ENCODE data around the gene MC1R.
A peak's percentile ranks its signal among the peaks of the same experiment; 100 is the strongest.

MC1R gene

DNA sequence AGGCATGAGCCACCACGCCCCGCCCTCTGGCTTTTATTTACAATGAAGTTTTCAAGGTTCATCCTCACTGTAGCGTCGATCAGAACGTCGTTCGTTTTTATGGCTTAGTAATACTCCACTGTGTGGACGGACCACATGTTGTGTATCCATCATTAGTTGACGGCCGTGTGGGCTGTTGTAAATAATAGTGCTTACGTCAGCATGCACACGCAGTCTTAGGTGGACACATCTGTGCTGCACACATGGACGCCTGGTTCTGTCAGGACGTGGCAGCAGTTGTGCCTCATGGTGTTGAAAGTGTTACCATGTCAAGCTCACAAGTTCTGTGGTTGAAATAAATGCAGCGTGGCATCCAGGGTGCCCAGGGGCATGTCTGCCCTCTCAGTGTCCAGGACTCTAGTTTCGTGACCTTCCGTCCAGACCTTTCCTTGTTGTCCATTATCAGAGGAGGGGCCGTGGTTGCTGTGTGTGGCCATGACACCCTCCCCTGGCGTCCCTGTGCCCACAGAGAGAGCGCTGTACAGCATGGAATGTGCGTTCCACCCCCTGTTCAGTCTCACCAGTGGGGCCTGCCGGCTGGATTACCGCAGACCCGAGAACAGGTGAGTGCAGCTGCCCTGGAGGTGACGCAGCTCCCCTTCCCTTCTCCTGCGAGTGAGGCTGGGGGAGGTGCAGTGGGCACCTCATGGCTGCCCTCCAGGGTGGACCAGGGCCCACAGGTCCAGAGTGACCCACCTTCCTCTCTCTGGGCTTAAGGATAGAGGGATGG, 23.0 kb upstream of the MC1R start:
- no peak for DNase-seq (ENCODE audit: low read depth in 2 of 2)

DNA sequence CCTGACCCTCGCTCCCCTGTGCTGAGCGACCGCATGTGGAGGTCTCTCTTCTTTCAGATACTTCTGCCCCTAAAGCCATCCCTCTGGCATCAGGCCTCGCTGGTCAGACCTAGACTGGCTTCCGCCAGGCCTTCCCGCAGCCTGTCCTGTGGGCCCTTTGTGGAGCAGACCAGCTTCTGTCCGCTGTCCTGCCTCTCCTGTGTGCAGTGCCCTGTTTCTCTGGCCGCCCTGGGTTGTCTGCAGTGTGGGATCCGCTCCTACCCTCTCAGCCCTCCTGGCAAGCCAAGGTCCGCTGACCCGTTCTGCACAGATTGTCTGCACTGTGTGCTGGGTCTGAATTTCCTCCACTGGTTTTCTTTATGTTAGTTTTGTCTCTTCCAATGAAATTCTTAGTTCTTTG, 21.5 kb upstream of the MC1R start:
- no peak for DNase-seq (ENCODE audit: low read depth in 2 of 2)

DNA sequence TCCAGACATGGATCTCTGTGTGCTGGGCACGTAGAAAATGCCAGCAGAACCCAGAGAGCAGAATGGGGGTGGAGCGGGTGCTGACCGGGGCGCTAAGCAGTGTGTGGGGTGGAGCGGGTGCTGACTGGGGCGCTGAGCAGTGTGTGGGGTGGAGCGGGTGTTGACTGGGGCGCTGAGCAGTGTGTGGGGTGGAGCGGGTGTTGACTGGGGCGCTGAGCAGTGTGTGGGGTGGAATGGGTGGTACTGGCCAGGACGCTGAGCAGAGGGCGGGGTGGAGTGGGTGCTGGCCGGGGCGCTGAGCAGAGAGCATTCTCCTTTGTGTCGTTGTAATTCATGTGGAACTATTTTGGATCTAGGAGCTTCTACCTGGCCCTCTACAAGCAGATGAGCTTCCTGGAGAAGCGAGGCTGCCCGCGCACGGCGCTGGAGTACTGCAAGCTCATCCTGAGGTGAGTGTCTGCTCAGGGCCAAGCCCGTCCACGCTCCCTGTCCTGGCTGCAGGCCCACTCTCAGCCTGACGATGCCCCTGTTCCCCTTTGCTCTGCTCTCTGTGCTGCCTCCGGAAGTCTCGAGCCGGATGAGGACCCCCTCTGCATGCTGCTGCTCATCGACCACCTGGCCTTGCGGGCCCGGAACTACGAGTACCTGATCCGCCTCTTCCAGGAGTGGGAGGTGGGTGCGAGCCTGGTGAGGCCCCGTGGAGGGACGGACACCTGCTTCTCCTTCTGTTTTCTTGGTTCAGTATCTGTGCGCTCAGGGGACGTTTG, 20.3 kb upstream of the MC1R start:
- DNase-seq (ENCODE audit: low read depth in 2 of 2) = no peak

DNA sequence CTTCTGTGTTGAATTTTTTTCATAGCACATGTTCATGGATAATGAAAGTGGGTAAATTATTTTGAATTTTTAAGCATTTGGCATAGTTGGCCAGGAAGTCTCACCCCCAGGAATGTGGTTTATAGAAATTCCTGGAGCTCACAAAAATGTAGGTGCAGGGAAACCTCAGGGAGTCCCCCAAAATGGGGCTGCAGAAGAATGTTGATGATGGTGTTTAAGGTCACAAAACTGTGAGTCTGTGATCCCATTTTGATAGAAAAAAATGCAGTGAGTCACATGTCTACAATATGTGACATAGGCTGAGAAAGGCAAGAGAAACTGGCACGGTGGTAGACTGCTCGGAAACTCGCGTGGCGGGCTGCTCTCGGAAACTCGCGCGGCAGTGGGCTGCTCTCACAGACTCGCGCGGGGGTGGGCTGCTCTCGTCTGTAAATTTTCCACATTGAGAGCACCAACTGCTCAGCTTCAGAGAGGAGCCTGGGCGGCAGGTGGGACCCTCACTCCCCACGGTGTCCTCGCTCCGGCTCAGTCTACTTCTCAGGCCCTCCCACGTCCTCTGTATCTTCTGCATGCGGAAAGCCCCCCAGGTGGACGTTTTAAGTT, 18.7 kb upstream of the MC1R start:
- DNase-seq (ENCODE audit: low read depth in 2 of 2) = no peak

DNA sequence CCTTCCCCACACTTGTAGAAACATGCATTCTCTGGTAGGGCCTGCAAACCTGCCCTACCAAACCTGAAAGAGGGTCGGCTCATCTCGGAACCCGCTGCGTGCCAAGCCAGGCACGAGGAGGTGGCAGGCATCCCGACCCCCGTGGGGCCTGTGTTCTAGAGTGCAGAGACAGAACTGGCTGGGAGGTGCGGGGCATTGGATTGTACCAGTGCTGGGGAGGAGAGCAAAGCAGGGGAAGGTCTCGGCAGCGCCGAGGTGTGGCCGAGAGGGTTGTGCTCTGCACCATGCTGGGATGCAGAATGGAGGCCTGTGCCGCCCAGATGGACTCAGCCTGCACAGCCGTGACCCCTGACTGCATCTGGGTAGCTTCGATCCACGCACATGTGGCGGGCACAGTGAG, 17.8 kb upstream of the MC1R start:
- DNase-seq (ENCODE audit: low read depth in 2 of 2) = no peak

DNA sequence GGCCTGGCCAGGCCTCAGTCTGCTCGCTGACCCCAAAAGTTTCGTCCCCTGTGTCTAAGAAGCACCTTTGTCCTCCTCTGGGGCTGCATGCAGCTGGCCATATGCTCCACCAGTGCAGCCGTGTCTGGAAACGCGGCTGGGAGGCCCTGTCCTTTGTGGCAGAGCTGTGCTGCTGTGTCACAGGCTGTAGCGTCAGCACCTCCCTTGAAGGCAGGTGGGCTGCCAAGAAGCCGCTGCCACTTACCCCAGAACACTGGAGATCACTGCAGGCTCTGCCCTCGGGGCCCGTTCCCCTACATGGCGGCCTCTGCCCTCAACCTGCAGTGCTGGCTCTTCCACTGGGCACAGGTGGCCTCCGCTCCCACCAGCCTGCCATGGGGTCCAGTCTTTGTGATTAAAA, 15.7 kb upstream of the MC1R start:
- DNase-seq (ENCODE audit: low read depth in 2 of 2) = no peak

DNA sequence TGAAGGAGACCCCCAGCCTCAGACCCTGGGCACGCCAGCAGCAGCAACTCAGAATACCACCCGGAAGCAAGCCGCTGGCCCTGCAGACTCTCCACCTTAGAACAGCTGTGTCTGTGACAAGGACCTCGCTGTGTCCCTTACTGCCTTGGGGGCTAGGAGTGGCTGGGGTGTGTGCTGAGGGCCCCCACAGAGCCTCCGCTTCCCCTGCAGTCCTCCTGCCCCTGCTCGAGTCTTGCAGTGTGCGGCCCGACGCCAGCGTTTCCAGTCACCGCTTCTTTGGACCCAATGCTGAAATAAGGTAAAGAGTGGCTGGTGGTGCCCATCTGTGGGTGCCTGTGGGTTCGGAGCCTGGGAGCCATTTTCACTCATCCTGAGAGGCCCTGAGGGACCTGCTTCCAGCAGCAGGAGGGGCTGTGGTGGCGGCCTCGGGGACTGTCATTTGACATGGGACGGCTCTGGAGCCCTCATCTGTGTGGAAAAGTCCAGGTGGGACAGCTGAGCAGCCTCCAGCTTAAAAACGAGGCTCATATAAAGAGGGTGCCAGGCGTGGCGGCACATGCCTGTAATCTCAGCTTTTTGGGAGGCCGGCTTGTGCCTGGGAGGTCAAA, 14.7 kb upstream of the MC1R start:
- DNase-seq (ENCODE audit: low read depth in 2 of 2) = no peak

DNA sequence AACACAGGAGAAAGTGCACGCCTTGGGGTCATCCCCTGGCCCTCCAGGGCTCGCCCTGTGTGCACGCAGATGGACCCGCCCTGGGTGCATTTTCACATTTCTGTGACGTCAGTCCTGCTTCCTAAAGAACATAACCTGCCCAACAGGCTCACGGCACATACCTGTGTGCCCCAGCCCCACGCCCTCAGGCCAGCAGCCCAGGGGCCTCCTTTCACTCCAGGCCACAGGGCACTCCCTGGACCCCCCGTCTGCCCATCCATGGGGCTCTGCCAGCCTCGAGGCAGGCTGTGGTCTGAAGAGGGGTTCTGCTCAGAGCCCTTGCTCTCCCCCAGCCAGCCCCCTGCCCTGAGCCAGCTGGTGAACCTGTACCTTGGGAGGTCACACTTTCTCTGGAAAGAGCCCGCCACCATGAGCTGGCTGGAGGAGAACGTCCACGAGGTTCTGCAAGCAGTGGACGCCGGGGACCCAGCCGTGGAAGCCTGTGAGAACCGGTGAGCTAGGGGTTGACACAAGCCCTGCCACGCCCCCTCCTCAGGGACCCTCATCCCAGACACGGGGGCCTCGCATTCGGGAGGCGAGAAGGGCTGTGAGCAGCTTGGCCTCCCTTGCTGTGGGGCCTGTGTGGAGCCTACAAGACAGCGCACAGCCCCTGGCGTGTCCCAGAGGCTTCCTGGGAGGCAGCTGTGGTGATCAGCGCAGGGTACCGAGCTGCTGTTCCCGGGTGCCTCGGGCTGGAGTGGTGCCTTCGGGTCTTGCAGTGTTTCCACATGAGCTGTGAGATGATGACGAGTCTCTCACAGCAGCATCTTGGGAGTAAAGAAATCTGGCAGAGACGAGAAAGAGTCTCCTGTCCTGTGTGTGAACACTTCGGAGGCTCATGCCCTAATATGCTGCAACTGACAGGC, 13.8 kb upstream of the MC1R start:
- DNase-seq (ENCODE audit: low read depth in 2 of 2) = no peak

DNA sequence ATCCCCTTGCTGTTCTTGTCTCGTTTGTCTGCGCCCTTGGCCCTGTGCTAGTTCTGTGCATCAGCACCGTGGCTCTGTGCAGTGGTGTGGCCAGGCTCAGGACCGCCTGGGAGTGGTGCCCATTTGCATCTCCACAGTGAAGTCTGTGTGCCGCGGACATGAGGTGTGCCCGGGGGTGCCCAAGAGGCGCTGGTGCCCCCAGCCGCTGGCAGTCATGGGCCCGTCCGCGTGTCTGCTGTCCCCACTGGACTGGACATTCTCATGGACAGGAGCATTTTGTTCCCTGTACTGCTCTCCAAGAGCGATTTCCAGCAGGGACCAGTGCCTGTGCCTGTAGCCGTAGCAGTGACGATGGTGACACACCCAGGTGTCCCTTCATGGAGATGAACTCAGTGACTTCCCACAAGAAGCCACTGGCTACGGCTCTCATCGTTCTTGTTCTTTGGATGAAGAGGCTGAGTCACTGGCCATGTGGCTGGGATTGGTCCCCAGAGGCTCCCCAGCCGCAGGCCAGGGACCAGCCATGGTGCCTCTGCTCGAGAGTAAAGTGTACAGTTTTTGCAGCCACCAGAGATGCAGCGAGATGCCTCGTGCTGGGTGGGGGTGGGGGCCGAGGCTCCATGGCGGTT, 13.0 kb upstream of the MC1R start:
- DNase-seq (ENCODE audit: low read depth in 2 of 2) = no peak

DNA sequence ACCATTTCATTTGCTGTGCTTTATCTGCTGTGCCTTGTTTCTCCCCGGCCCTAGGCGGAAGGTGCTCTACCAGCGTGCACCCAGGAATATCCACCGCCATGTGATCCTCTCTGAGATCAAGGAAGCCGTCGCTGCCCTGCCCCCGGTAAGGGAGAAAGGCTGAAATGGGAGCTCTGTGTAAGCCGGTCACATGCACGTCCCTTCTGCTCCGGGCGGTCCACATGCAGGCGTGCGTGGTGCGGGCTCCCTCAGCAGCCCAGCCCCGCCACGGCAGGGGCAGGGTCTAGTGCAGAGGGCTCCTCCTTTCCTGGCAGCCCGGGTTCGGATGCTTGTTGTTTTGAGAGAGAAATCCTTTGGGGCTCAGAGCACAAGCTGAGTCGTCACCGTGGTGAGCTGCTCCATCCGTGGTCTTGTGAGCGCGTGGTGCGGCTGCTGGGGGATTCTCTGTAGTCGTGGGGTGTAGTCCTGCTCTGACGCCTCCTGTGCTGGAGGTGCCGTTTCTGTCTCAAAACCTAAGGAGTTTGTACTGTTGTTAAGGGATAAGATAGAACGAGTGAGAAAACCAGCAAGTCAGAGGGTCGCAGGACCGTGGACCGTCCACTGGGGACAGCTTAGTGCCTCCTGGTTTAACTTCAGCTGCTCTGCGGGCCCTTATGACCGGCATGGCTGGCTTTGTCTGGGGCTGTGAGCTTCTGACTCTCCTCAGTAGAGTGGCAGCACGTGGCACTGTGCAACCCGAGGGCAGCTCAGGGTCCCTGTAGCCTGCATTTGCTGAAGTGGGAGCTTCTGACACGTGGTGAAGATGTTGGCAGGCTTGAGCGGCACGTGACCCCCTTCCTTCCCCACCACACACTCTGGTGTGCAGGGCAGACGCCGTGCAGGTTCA, 12.3 kb upstream of the MC1R start:
- no peak for DNase-seq (ENCODE audit: low read depth in 2 of 2)

DNA sequence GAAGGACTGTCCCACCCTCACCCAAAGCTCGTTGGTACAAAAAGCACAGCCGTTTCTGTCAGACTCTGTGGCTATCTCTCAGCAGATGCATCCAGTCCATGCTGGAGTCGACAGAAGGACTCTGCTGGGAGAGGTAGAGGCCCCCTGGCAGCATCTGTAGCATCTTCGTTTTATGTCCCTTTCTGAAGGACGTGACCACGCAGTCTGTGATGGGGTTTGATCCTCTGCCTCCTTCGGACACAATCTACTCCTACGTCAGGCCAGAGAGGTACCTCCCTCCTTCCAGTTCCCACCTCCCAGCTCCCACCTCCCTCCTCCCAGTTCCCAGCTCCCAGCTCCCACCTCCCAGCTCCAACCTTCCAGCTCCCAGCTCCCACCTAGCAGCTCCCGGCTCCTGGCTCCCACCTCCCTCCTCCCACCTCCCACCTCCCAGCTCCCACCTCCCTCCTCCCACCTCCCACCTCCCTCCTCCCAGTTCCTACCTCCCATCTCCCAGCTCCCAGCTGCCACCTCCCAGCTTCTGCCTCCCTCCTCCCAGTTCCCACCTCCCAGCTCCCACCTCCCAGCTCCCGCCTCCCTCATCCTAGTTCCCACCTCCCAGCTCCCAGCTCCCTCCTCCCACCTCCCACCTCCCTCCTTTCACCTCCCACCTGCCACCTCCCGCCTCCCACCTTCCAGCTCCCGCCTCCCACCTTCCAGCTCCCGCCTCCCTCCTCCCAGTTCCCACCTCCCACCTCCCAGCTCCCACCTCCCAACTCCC, 11.4 kb upstream of the MC1R start:
- DNase-seq (ENCODE audit: low read depth in 2 of 2) = no peak

DNA sequence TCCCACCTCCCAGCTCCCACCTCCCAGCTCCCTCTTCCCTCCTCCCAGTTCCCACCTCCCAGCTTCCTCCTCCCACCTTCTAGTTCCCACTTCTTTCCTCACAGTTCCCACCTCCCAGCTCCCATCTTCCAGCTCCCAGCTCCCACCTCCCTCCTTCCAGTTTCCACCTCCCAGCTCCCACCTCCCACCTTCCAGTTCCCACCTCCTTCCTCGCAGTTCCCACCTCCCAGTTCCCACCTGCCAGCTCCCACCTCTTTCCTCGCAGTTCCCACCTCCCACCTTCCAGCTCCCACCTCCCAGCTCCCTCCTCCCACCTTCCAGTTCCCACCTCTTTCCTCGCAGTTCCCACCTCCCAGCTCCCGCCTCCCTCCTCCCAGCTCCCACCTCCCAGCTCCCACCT, 10.4 kb upstream of the MC1R start:
- DNase-seq (ENCODE audit: low read depth in 2 of 2) = no peak

DNA sequence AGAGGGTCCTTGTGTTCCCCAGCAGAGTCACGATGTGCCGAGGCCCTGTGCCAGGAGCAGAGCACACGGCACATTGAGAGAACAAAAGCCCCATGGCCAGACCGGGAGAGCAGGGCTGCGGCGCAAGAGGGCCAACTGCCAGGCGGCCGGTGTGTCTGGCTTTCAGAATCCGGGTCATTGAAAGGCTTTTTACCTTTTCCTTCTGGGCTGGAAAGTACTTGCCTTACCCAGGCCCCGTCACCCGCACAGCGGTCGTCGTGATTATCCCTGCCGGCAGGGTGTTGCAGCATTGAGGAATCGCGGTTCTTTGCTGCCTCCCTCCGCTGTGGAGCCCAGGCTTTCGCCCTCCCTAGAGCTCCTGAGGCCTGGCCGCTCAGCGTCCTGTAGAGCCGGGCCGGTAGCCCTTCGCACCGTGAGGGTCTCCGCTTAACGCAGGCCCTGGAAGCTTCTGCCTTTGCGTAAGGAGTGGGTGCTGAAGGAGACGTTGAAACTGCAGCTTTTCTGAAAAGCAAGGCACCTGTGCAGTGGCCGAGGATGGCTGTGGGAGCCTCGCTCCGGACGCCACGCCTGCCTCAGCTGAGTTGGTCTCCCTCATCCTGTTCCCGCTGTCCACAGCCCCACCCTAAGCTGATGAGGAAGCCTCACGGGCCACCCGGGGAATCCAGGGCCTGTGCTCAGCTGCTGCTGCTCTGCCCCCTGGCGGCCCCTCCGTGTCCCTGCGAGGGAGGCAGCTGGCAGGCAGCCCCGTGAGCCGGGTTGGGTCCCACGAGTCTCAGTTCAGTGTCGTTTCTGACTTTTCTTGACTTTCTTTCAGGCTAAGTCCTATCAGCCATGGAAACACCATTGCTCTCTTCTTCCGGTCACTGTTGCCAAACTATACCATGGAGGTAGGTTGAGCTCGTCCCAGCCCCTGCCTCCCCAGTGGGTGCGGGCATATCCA, 8.6 kb upstream of the MC1R start:
- peak; percentile 54 to 56 for DNase-seq (ENCODE audit: low read depth in 2 of 2)

DNA sequence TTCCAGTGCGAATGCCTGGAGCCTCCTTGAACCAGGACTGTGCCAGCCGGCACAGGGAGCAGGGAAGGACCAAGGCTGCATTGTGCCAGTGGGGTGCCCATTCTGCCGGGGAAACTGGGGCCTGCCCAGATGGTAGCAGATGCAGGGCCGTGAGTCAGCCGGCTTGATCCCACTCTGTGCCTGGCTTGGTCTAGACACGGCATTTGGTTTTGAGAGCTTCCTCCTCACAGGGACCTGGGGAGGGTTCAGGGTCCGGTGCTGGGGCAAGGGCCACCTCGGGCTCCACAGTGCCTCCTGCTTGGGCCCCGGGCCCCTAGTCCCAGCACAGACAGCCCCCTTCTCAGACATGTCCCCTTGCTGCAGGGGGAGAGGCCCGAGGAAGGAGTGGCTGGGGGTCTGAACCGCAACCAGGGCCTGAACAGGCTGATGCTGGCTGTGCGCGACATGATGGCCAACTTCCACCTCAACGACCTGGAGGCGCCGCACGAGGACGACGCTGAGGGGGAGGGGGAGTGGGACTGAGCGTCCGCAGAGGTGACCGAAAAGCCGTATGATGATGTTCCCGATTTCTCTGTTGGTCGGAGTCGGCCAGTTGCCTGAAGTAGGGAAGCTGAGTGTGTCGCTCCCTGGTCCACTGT, 7.8 kb upstream of the MC1R start:
- no peak for DNase-seq (ENCODE audit: low read depth in 2 of 2)

DNA sequence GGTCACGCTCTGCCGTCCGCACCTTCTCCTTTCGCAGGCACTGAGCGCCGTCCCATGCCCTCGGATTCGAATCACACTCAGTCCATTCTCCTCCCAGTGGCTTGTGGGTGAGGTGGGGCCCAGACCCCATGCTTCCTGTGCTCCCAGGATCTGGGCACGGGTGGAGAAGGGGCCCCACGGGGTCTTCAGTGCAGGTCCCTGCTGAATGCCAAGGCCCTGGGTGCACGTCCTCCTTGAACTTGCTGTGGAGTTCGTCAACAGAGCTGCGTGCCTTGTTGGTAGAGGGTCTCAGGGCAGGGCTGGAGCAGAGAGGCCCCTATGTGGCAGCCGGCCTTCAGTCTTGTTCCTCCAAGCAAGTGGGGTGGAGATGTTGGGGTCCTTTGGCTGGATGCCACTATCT, 7.3 kb upstream of the MC1R start:
- no peak for DNase-seq (ENCODE audit: low read depth in 2 of 2)

DNA sequence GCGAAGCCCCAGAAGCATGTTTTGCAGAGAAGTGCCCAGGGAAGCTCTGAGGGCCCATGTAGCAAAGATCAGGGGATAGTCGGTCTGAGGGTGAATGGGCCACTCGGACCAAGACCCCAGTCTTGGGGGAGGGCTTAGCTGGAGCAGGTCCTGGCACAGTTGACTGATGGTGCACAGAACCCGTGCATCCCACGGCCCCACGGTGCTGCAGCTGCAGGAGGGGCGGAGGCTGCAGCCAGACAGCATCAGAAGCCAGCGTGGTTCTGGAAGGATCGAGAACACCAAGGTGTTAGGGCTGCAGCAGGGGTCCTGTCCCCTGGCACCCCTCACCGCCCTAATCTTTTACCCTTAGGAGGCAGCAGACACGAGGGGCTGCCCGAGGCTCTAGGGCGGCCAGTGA, 6.5 kb upstream of the MC1R start:
- no peak for DNase-seq (ENCODE audit: low read depth in 2 of 2)

DNA sequence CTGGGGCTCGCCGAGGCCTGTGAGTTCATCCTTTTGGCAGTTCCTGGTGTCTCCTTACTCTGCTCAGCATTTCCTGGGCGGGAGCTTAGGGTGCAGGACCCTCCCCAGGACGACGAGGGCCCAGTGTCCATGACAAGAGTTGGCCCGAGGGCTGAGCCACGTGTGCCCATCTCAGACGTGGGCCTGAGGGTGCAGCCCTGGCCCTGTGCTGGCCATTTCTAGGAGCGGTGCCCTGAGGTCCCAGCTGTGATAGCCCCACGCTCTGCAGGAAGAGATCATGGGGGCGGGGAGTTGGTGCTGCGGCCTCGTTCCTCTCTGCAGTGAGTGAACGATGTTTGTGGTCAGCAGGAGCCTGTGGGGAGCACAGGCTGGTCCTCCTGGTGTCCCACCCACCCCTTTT, 6.0 kb upstream of the MC1R start:
- DNase-seq (ENCODE audit: low read depth in 2 of 2) = no peak
